Brain microvascular endothelial cell (primary cell): ENCODE data around the gene DLG1.

Experiments
- DNase-seq: peaks from one replicate; pipeline ENCODE4 v3.0.0-alpha.2; 2020
- H3K27ac ChIP-seq: fragments of 250-450 bp; sonication (Bioruptor Pico); 2 replicates; pipeline ENCODE4 v1.5.1; 2020; ENCODE audit warnings: mild to moderate bottlenecking, moderate library complexity
- H3K27me3 ChIP-seq: fragments of 250-450 bp; sonication (Bioruptor Pico); replicated peaks from 2 replicates; pipeline ENCODE4 v1.5.1; 2020; ENCODE audit warnings: mild to moderate bottlenecking
- H3K36me3 ChIP-seq: fragments of 250-450 bp; sonication (Bioruptor Pico); replicated peaks from 2 replicates; pipeline ENCODE4 v1.5.1; 2020; ENCODE audit warnings: mild to moderate bottlenecking
- H3K4me3 ChIP-seq: 2 replicates; pipeline ENCODE4 v1.5.1; 2011; ENCODE audit warnings: low read depth, mild to moderate bottlenecking, control low read depth, low read length, moderate library complexity
- in situ Hi-C: cut with HindIII; loops from 2 replicates; pipeline ENCODE4 v1.10.0; 2017; ENCODE audit warnings: low sequenced_read_pairs, low pct_ligation_motif_present
- TF ChIP-seq, protein P1 (sequence below): IDR thresholded peaks from 2 replicates; pipeline ENCODE4 v1.5.1; 2011; ENCODE audit warnings: low read depth, mild to moderate bottlenecking, moderate library complexity, low read length, control low read depth, inconsistent platforms; ENCODE audit errors: missing control alignments

The DLG1 gene

DNA sequence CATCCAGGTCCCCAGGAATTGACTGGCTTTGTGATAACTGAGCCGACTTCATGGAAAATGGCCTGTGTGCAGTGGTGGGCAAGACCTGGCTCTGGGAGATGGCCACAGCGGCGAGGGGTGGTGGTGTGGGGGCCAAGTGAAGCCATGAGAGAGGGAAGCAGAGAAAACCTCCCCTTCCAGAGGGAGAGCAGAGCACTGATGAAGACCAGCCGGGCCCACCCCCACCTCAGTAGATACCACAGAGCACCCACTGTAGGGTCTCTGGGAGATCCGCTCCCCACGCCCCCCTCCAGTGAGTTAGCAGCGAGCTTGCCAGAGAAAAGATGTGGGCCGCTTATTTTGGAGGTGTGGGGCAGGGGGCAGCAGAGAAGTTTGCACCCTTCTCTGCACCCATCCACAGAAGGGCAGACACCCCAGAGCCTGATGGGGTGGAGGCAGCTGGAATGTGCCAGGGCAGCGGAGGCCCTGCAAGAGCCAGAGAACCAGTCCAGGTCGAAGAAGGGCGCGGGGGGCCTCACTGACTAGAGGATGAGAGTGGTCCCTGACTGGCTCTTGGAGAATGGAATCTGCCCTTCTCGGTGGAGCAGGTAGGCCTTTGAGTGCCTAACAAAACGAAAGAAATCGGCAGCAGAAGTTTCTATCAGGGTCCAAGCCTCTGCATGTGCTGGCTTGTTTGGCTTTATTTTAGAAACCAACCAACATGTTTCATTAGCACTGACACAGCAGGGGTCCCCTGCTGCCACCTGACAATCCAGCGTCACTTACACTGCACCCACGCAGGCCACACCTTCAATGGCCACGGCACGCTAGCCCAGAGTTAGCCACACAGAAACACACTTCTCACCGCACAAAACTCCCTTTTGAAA lies 297.1 kb downstream of the DLG1 start:
- TF ChIP-seq, protein P1, sequence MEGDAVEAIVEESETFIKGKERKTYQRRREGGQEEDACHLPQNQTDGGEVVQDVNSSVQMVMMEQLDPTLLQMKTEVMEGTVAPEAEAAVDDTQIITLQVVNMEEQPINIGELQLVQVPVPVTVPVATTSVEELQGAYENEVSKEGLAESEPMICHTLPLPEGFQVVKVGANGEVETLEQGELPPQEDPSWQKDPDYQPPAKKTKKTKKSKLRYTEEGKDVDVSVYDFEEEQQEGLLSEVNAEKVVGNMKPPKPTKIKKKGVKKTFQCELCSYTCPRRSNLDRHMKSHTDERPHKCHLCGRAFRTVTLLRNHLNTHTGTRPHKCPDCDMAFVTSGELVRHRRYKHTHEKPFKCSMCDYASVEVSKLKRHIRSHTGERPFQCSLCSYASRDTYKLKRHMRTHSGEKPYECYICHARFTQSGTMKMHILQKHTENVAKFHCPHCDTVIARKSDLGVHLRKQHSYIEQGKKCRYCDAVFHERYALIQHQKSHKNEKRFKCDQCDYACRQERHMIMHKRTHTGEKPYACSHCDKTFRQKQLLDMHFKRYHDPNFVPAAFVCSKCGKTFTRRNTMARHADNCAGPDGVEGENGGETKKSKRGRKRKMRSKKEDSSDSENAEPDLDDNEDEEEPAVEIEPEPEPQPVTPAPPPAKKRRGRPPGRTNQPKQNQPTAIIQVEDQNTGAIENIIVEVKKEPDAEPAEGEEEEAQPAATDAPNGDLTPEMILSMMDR: no peak
- in situ Hi-C loops: no loop called here
- H3K36me3 ChIP-seq: no peaks in the 10 kb centered on the region
- H3K4me3 ChIP-seq: no peak overlapping the region
- no peaks in the 10 kb centered on the region for H3K27me3 ChIP-seq
- no peak overlapping the region for H3K27ac ChIP-seq
- DNase-seq: no peak

GRCh38 chr3:197000211-197000610 lies 298.2 kb downstream of the DLG1 start:
- H3K27me3 ChIP-seq: no peaks in the 10 kb centered on the region
- in situ Hi-C loops: no loop called here
- TF ChIP-seq, protein P1: no peak
- H3K4me3 ChIP-seq: no peak overlapping the region
- no peak for DNase-seq
- H3K27ac ChIP-seq: no peak overlapping the region
- no peaks in the 10 kb centered on the region for H3K36me3 ChIP-seq

DNA sequence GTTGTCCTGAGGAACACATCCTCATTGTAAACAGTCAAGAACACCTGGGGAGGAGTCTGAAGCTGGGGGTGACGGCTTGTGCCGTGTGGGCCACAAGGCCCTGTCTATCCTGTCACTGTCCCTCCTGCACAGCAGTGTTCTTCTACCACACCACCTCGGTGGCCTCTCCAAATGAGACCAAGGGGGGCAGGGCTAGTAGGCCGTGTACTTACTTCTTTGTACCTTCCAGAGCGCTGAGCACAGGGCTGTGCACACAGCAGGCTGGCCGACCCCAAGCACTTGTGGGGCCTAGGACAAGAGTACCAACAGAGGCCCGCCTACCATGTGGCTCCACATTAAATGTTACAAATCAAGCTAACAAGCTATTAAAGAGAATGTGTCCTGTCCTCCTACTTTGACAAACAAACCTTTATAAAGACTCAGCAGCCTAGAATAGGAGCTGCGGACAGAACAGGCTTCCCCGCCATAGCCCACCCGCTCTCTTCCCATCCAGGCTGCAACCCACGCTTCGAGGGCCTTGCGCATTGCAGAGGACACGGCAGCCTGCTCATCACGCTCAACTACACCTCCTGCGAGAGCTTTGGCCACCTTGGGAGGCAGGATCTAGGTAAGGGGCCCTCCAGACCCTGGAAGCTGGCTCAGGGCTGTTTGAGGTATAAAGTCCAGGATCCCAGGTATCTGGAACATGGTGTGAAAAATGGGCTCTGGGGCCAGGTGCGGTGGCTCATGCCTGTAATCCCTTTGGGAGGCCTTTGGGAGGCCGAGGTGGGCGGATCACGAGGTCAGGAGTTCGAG lies 299.2 kb downstream of the DLG1 start:
- Histone ChIP-seq H3K27me3 (no peaks in the 10 kb centered on the region), H3K27ac (no peak overlapping the region), H3K36me3 (no peaks in the 10 kb centered on the region), H3K4me3 (no peak overlapping the region)
- TF ChIP-seq, protein P1: no peak
- no peak for DNase-seq
- in situ Hi-C loops: no loop called here

DNA sequence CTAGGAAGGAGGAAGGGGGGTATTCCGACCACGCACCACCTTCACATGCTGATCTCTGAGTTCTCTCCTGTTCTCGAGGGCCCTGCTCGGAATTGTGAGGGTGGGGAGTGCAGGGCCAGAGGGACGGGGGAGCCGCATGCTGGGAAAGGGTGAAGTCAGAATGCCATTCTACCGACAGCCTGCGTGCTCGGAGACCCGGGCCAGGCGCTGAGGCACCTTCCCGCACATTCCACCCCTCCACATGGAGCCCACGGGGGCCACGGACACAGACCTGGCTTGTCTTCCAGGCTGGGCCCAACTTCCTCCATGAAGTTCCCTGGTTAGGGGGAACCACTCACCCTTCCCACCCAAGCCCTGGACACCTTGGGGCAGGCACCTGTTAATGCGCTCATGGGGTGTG lies 301.1 kb downstream of the DLG1 start:
- Histone ChIP-seq H3K27ac (no peak overlapping the region), H3K4me3 (no peak overlapping the region), H3K27me3 (no peaks in the 10 kb centered on the region), H3K36me3 (no peaks in the 10 kb centered on the region)
- DNase-seq: no peak
- TF ChIP-seq, protein P1: no peak
- in situ Hi-C loops: no loop called here

DNA sequence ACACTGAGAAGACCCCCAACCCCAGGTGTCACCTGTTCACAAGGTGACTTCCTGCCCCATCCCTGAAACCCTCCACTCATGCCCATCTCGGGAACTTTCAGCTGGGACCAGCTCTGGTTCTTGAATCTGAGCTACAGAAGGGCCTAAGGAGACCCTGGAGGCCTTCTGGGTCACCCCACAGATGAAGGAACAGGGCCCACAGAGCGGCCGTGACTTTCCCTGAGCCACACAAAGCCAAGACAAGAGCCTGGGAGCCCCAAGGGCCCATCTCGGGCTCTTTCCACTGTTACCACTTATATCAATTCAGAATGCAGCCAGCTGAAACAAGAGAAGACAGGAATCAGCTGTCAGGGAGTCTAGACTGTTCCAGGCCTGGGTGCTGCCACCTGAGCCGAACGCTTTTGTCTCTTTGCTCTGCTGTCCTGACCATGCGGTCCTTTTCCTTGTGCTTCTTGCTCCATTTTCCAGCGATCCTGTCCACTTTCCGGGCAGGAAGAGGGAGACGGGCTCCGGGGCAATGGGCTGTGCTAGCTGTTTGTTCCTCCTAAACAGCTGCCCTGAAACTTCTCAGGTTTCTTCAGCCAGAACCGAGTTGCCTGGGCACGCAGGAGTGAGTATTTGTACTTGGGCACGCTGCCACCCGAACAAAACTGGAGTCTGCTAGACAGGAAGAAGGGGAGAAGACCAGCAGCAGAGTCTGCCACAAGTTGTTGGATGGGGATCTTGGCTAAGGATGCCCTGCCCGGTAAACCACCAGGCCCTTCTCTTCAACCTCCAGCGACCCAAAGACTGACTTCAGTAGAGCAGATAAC lies 301.8 kb downstream of the DLG1 start:
- Histone ChIP-seq H3K4me3 (no peak overlapping the region), H3K27ac (no peak overlapping the region), H3K27me3 (no peaks in the 10 kb centered on the region), H3K36me3 (no peaks in the 10 kb centered on the region)
- TF ChIP-seq, protein P1: no peak
- in situ Hi-C loops: no loop called here
- DNase-seq: no peak
